Measurements from ENCODE around the gene FGD5. TPM values are rescaled to one million over a fixed set of nuclear protein-coding genes. Genes with fewer than 3 reads are reported as not detected.
A peak's percentile ranks its signal among the peaks of the same experiment; 100 is the strongest.

The FGD5 gene
- total and polyA plus RNA-seq, 9 of the 15 experiments (the other 6 are each of a cell fraction or from before 2014, with no cell fraction given): 0.18 TPM; not detected in 8

DNA sequence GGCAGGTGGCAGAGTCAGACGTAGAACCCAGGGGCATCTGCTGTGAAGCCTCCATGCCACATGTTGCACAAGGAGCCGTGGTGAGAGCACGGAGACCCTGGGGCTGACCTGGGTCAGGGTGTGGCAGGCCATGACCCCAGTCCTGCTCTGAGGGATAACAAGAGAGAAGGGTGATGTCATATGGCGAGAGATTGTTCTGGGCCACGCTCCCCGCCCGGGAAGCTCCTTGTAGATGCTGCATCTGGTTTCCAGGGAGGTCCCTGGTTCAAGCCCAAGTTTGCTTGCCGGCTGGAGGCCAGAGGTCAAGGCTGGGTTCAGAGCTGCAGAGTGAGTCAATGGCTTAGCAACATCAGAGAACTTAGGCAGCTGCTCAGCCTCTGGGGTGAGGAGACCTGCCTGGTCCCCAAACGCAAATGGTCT lies 17.3 kb downstream of the FGD5 start (continued):
- TF ChIP-seq SAFB2 (IDR thresholded peaks at IDR 0.05; ENCODE audit: borderline replicate concordance, low read depth, low read length, severe bottlenecking) (no peak), YY1 (IDR thresholded peaks at IDR 0.05; ENCODE audit: borderline replicate concordance in 1 of 3, control insufficient read depth in 1 of 3, extremely low read depth in 1 of 3, insufficient read depth in 3 of 3, insufficient read length in 1 of 3, insufficient replicate concordance in 2 of 3, low read depth in 1 of 3, low read length in 2 of 3) (peak in 1 of 3 experiments; percentile 9), KLF6 (CRISPR knock-in tag; IDR thresholded peaks at IDR 0.05; ENCODE audit: borderline replicate concordance) (no peak), NCOA6 (IDR thresholded peaks at IDR 0.05) (no peak), TCF3 (CRISPR knock-in tag; IDR thresholded peaks at IDR 0.05) (peak; percentile 89), POLR2AphosphoS2 (IDR thresholded peaks at IDR 0.05; ENCODE audit: low read length) (no peak), EP300 (IDR thresholded peaks at IDR 0.05; ENCODE audit: low read length) (peak; percentile 71), MXI1 (IDR thresholded peaks at IDR 0.05; ENCODE audit: low read depth, low read length) (no peak), ZNF41 (CRISPR knock-in tag; conservative IDR thresholded peaks at IDR 0.05) (no peak), TCFL5 (CRISPR knock-in tag; conservative IDR thresholded peaks at IDR 0.05) (no peak), TBL1XR1 (IDR thresholded peaks at IDR 0.05; ENCODE audit: low read length in 2 of 2) (peak in 1 of 2 experiments; percentile 48; a peak in 1 of 4 replicates), TRIM24 (IDR thresholded peaks at IDR 0.05) (peak; percentile 63 to 72), ZNF146 (CRISPR knock-in tag; IDR thresholded peaks at IDR 0.05; ENCODE audit: unreplicated experiment) (no peak), L3MBTL2 (IDR thresholded peaks at IDR 0.05) (peak; percentile 44; the same call in 1 of the 2 replicates), ZNF140 (CRISPR knock-in tag; IDR thresholded peaks at IDR 0.05) (no peak), DMBX1 (CRISPR knock-in tag; IDR thresholded peaks at IDR 0.05; ENCODE audit: borderline replicate concordance) (no peak), NR4A1 (CRISPR knock-in tag; IDR thresholded peaks at IDR 0.05) (no peak), NR4A1 (tag; IDR thresholded peaks at IDR 0.05) (peak; percentile 38; the same call in 1 of the 2 replicates)
- TF ChIP-seq, protein P1, sequence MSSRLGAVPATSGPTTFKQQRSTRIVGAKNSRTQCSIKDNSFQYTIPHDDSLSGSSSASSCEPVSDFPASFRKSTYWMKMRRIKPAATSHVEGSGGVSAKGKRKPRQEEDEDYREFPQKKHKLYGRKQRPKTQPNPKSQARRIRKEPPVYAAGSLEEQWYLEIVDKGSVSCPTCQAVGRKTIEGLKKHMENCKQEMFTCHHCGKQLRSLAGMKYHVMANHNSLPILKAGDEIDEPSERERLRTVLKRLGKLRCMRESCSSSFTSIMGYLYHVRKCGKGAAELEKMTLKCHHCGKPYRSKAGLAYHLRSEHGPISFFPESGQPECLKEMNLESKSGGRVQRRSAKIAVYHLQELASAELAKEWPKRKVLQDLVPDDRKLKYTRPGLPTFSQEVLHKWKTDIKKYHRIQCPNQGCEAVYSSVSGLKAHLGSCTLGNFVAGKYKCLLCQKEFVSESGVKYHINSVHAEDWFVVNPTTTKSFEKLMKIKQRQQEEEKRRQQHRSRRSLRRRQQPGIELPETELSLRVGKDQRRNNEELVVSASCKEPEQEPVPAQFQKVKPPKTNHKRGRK (tag; IDR thresholded peaks at IDR 0.05): no peak
- TF ChIP-seq, protein P2, sequence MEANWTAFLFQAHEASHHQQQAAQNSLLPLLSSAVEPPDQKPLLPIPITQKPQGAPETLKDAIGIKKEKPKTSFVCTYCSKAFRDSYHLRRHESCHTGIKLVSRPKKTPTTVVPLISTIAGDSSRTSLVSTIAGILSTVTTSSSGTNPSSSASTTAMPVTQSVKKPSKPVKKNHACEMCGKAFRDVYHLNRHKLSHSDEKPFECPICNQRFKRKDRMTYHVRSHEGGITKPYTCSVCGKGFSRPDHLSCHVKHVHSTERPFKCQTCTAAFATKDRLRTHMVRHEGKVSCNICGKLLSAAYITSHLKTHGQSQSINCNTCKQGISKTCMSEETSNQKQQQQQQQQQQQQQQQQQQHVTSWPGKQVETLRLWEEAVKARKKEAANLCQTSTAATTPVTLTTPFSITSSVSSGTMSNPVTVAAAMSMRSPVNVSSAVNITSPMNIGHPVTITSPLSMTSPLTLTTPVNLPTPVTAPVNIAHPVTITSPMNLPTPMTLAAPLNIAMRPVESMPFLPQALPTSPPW (CRISPR knock-in tag; IDR thresholded peaks at IDR 0.05): peak; percentile 22; the same call in 1 of the 2 replicates
- TF ChIP-seq, protein P3, sequence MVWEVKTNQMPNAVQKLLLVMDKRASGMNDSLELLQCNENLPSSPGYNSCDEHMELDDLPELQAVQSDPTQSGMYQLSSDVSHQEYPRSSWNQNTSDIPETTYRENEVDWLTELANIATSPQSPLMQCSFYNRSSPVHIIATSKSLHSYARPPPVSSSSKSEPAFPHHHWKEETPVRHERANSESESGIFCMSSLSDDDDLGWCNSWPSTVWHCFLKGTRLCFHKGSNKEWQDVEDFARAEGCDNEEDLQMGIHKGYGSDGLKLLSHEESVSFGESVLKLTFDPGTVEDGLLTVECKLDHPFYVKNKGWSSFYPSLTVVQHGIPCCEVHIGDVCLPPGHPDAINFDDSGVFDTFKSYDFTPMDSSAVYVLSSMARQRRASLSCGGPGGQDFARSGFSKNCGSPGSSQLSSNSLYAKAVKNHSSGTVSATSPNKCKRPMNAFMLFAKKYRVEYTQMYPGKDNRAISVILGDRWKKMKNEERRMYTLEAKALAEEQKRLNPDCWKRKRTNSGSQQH (CRISPR knock-in tag; IDR thresholded peaks at IDR 0.05): no peak
- TF ChIP-seq, protein P4, sequence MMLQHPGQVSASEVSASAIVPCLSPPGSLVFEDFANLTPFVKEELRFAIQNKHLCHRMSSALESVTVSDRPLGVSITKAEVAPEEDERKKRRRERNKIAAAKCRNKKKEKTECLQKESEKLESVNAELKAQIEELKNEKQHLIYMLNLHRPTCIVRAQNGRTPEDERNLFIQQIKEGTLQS (IDR thresholded peaks at IDR 0.05): peak; percentile 96
- TF ChIP-seq, protein P4 (CRISPR knock-in tag; conservative IDR thresholded peaks at IDR 0.05): peak; percentile 77; the same call in 1 of the 2 replicates

Measured in K562 (cell line).